HepG2 (cell line): ENCODE results near the gene CDC34. TPM values are rescaled to one million over a fixed set of nuclear protein-coding genes. Genes with fewer than 3 reads are reported as not detected.

ENCODE experiments used
- ELF3 ChIP-seq: IDR thresholded peaks from 2 replicates; pipeline ENCODE4 v1.6.1; 2016; ENCODE audit warnings: missing genetic modification reagents, missing compliant biosample characterization
- HOXD1 ChIP-seq: sonication (generic); formaldehyde crosslinking; IDR thresholded peaks from 2 replicates; pipeline ENCODE4 v1.5.0; 2020; ENCODE audit warnings: missing genetic modification reagents
- IKZF1 ChIP-seq: fragments of 450-650 bp; IDR thresholded peaks from 2 replicates; pipeline ENCODE4 v1.7.1; 2016
- JUN ChIP-seq: sonication (generic); formaldehyde crosslinking; IDR thresholded peaks from 2 replicates; pipeline ENCODE4 v1.4.0; 2020; ENCODE audit warnings: mild to moderate bottlenecking, missing genetic modification reagents
- KDM5A ChIP-seq: fragments of 200-600 bp; sonication (generic); IDR thresholded peaks from 2 replicates; pipeline ENCODE4 v1.7.0; 2018; ENCODE audit warnings: antibody characterized with exemption, mild to moderate bottlenecking, low read length, borderline replicate concordance
- MAFG ChIP-seq: sonication (generic); formaldehyde crosslinking; IDR thresholded peaks from 2 replicates; pipeline ENCODE4 v1.5.1; 2020; ENCODE audit warnings: mild to moderate bottlenecking, missing genetic modification reagents
- USF2 ChIP-seq, 2 experiments: sonication (generic) in 1 of 2; formaldehyde crosslinking in 1 of 2; IDR thresholded peaks; 2 replicates each; pipeline versions ENCODE4 v1.5.1 to v1.6.1; 2011 to 2020; ENCODE audit warnings: borderline replicate concordance in 1 of 2, low read depth in 1 of 2, low read length in 1 of 2, mild to moderate bottlenecking in 1 of 2, missing genetic modification reagents in 1 of 2, moderate library complexity in 1 of 2
- ZNF350 ChIP-seq: sonication (generic); formaldehyde crosslinking; IDR thresholded peaks from 2 replicates; pipeline ENCODE4 v1.4.0; 2020; ENCODE audit warnings: mild to moderate bottlenecking, low read depth, missing genetic modification reagents, borderline replicate concordance
- ZNF574 ChIP-seq: sonication (generic); formaldehyde crosslinking; IDR thresholded peaks from 2 replicates; pipeline ENCODE4 v1.4.0; 2020; ENCODE audit warnings: missing genetic modification reagents
- ZNF780A ChIP-seq: sonication (generic); formaldehyde crosslinking; IDR thresholded peaks from 2 replicates; pipeline ENCODE4 v1.8.0; 2022; ENCODE audit warnings: mild to moderate bottlenecking, missing genetic modification reagents, moderate library complexity
- ZNF891 ChIP-seq: sonication (generic); formaldehyde crosslinking; IDR thresholded peaks from 2 replicates; pipeline ENCODE4 v1.5.0; 2020; ENCODE audit warnings: mild to moderate bottlenecking, missing genetic modification reagents
- polyA plus RNA-seq, 8 experiments: library from polyadenylated mRNA; depleted of rRNA in 3 of 8; stranded (reverse) in 7 of 8; unstranded in 1 of 8; fragments of >200 nt; fragmentation: Illumina TruSeq in 4 of 8; extraction: Trizol in 4 of 8; gene quantifications; 2 replicates each; pipeline versions ENCODE4 v1.2.1 to v1.2.3, GENCODE V29; 2011 to 2016; ENCODE audit warnings: low read depth in 4 of 8, missing spikeins in 1 of 8, mixed read lengths in 1 of 8; ENCODE audit not compliant: insufficient read depth in 1 of 8
- total RNA-seq, 5 experiments: library from RNA; depleted of rRNA; stranded (reverse); fragments of >200 nt; fragmentation: Illumina TruSeq; extraction: Trizol; gene quantifications; 2 replicates each; pipeline ENCODE4 v1.2.3, GENCODE V29; 2016; ENCODE audit warnings: low read depth in 1 of 5
- TF ChIP-seq, protein P1 (sequence below): sonication (generic); formaldehyde crosslinking; IDR thresholded peaks from 2 replicates; pipeline ENCODE4 v1.4.0; 2020; ENCODE audit warnings: missing genetic modification reagents
- TF ChIP-seq, protein P2 (sequence below): sonication (generic); formaldehyde crosslinking; IDR thresholded peaks from 2 replicates; pipeline ENCODE4 v1.4.0; 2020; ENCODE audit warnings: missing genetic modification reagents, borderline replicate concordance

The CDC34 gene
- total and polyA plus RNA-seq, 2 of the 13 experiments (the other 11 are each of a cell fraction or from before 2014, with no cell fraction given): 138 to 150 TPM

GRCh38 chr19:498977-499623 lies 32.5 kb upstream of the CDC34 start (continued):
- TF ChIP-seq, protein P1, sequence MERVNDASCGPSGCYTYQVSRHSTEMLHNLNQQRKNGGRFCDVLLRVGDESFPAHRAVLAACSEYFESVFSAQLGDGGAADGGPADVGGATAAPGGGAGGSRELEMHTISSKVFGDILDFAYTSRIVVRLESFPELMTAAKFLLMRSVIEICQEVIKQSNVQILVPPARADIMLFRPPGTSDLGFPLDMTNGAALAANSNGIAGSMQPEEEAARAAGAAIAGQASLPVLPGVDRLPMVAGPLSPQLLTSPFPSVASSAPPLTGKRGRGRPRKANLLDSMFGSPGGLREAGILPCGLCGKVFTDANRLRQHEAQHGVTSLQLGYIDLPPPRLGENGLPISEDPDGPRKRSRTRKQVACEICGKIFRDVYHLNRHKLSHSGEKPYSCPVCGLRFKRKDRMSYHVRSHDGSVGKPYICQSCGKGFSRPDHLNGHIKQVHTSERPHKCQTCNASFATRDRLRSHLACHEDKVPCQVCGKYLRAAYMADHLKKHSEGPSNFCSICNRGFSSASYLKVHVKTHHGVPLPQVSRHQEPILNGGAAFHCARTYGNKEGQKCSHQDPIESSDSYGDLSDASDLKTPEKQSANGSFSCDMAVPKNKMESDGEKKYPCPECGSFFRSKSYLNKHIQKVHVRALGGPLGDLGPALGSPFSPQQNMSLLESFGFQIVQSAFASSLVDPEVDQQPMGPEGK (CRISPR knock-in tag): peak; percentile 76; the same call in 1 of the 2 replicates
- TF ChIP-seq USF2 (IDR thresholded peaks at IDR 0.05; ENCODE audit: low read depth, low read length): no peak
- TF ChIP-seq USF2 (CRISPR knock-in tag; IDR thresholded peaks at IDR 0.05; ENCODE audit: borderline replicate concordance): no peak
- TF ChIP-seq ZNF891: no peak
- TF ChIP-seq ELF3 (CRISPR knock-in tag): no peak
- no peak for TF ChIP-seq IKZF1
- TF ChIP-seq, protein P2, sequence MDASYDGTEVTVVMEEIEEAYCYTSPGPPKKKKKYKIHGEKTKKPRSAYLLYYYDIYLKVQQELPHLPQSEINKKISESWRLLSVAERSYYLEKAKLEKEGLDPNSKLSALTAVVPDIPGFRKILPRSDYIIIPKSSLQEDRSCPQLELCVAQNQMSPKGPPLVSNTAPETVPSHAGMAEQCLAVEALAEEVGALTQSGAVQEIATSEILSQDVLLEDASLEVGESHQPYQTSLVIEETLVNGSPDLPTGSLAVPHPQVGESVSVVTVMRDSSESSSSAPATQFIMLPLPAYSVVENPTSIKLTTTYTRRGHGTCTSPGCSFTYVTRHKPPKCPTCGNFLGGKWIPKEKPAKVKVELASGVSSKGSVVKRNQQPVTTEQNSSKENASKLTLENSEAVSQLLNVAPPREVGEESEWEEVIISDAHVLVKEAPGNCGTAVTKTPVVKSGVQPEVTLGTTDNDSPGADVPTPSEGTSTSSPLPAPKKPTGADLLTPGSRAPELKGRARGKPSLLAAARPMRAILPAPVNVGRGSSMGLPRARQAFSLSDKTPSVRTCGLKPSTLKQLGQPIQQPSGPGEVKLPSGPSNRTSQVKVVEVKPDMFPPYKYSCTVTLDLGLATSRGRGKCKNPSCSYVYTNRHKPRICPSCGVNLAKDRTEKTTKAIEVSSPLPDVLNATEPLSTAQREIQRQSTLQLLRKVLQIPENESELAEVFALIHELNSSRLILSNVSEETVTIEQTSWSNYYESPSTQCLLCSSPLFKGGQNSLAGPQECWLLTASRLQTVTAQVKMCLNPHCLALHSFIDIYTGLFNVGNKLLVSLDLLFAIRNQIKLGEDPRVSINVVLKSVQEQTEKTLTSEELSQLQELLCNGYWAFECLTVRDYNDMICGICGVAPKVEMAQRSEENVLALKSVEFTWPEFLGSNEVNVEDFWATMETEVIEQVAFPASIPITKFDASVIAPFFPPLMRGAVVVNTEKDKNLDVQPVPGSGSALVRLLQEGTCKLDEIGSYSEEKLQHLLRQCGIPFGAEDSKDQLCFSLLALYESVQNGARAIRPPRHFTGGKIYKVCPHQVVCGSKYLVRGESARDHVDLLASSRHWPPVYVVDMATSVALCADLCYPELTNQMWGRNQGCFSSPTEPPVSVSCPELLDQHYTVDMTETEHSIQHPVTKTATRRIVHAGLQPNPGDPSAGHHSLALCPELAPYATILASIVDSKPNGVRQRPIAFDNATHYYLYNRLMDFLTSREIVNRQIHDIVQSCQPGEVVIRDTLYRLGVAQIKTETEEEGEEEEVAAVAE (CRISPR knock-in tag): no peak
- no peak for TF ChIP-seq MAFG (CRISPR knock-in tag)
- no peak for TF ChIP-seq ZNF780A (CRISPR knock-in tag)
- 0 out of 2 replicates have a peak, but pooled peaks have one; percentile 21 for TF ChIP-seq ZNF574 (CRISPR knock-in tag)
- no peak for TF ChIP-seq JUN
- TF ChIP-seq KDM5A: no peak
- no peak for TF ChIP-seq ZNF350 (CRISPR knock-in tag)
- TF ChIP-seq HOXD1 (CRISPR knock-in tag): no peak
